ENCODE data around the gene RERE.

Gene RERE

DNA sequence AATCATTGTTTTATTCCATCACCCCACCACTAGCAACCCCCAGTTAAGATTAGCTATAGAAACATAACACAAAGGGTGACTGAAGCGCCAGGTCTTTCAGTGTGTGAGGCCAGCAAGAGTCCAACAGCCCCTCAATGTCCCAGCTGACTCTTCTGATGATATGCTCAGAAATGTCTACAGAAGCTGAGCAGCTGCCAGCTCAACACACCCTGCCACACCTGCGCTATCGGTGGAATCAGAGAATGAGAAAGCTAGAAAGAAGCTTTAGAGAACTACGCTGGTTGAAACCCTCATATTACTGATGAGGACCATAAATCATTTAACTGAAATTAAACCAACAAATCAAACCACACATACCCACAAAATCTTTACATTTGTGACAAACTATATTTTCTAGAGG is 383.3 kb downstream of the RERE start:
- TF ChIP-seq CTCF (IDR thresholded peaks at IDR 0.05; ENCODE audit: extremely low read depth, insufficient read depth, missing control alignments) = no peak
- no peak for DNase-seq (ENCODE audit: low spot score)
- in situ Hi-C loops (cut with MboI; ENCODE audit: low pct_unique_long_range_greater_than_20kb, low sequenced_read_pairs, unreplicated experiment) = no loop called here

DNA sequence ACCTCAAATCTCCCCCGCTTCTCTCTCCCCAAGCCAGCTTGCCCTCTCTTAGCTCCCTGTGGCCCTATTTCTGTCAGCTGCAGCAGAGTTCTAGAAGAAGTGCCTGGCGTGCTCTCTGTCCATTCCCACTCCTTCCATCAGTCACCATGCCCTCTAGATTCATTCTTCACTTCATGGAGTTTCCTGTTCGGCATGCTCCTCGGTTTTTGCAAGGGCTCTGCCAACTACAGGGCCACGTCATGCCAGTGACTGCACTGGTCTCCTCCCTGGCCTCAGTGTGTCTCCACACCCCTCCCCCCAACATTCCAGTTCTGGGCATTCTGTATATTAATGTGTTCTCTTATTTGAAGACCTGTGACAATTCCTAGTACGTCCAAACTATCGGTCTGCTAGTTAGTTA is 385.7 kb downstream of the RERE start:
- in situ Hi-C loops (cut with MboI; ENCODE audit: low pct_unique_long_range_greater_than_20kb, low sequenced_read_pairs, unreplicated experiment) = no loop called here
- TF ChIP-seq CTCF (IDR thresholded peaks at IDR 0.05; ENCODE audit: extremely low read depth, insufficient read depth, missing control alignments) = no peak
- no peak for DNase-seq (ENCODE audit: low spot score)

DNA sequence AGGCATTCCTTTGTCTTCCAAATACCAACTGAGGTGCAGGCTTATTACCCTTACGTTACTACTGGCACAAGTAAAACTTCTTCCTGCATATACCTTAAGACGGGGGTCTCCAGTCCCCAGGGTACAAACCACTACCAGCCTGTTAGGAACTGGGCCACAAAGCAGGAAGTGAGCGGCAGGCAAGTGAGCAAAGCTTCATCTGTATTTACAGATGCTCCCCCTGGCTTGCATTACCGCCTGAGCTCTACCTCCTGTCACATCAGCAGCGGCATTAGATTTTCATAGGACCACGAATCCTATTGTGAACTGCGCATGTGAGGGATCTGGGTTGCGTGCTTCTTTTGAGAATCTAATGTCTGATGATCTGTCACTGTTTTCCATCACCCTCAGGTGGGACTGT is 386.4 kb downstream of the RERE start:
- TF ChIP-seq CTCF (IDR thresholded peaks at IDR 0.05; ENCODE audit: extremely low read depth, insufficient read depth, missing control alignments) = peak; percentile 34
- in situ Hi-C loops (cut with MboI; ENCODE audit: low pct_unique_long_range_greater_than_20kb, low sequenced_read_pairs, unreplicated experiment) = no loop called here
- no peak for DNase-seq (ENCODE audit: low spot score)

DNA sequence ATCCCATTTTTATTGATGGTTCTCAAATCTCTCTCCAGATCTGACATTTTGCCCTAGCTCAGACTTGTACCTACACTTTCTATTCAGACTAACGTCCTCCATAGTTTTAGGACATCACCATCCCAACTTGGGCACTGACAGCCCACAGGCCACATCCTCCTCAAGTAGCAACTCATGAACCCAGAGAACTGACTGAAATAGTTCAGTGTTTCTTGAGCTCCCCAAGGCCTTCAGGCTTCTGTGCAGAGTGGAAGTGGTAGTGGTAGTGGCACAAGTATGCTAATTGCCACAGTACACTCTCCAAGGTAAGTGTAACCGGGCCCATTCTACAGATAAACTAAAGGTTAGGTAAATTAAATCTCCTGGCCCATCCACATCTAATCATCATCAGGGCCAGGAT is 387.0 kb downstream of the RERE start:
- DNase-seq (ENCODE audit: low spot score) = no peak
- in situ Hi-C loops (cut with MboI; ENCODE audit: low pct_unique_long_range_greater_than_20kb, low sequenced_read_pairs, unreplicated experiment) = no loop called here
- TF ChIP-seq CTCF (IDR thresholded peaks at IDR 0.05; ENCODE audit: extremely low read depth, insufficient read depth, missing control alignments) = no peak

- TF ChIP-seq CTCF (IDR thresholded peaks at IDR 0.05; ENCODE audit: extremely low read depth, insufficient read depth, missing control alignments) = no peak
- in situ Hi-C loops (cut with MboI; ENCODE audit: low pct_unique_long_range_greater_than_20kb, low sequenced_read_pairs, unreplicated experiment) = no loop called here
- no peak for DNase-seq (ENCODE audit: low spot score)
Measured at GRCh38 chr1:8429549-8430110, 387.8 kb downstream of the RERE start.

GRCh38 chr1:8428441-8428840 is 389.0 kb downstream of the RERE start:
- DNase-seq (ENCODE audit: low spot score) = no peak
- TF ChIP-seq CTCF (IDR thresholded peaks at IDR 0.05; ENCODE audit: extremely low read depth, insufficient read depth, missing control alignments) = no peak
- in situ Hi-C loops (cut with MboI; ENCODE audit: low pct_unique_long_range_greater_than_20kb, low sequenced_read_pairs, unreplicated experiment) = no loop called here

GRCh38 chr1:8427986-8428385 is 389.5 kb downstream of the RERE start:
- DNase-seq (ENCODE audit: low spot score) = no peak

More at GRCh38 chr1:8427986-8428385, 389.5 kb downstream of the RERE start:
- no peak for TF ChIP-seq CTCF (IDR thresholded peaks at IDR 0.05; ENCODE audit: extremely low read depth, insufficient read depth, missing control alignments)
- in situ Hi-C loops (cut with MboI; ENCODE audit: low pct_unique_long_range_greater_than_20kb, low sequenced_read_pairs, unreplicated experiment) = no loop called here

Measured in GM13977 (cell line).